Stimulated activated CD4-positive, alpha-beta T cell treated with anti-CD3 and anti-CD28 coated beads, Interleukin-2, amount 100 ng/mL, for 48 hours (primary cell): Measurements from ENCODE around the gene TTC38.

ENCODE experiments used
- DNase-seq, 2 donors: peaks; one replicate each; pipeline ENCODE4 v3.0.0-alpha.2; 2020

Gene TTC38

GRCh38 chr22:46267431-46268279, at the start of gene TTC38:
TSS of gene TTC38 (plus strand) at chr22:46268008. CDS start at chr22:46268040, 32 bp downstream.
- peak; percentile 29 to 34 for DNase-seq

GRCh38 chr22:46219636-46220035, 48.2 kb upstream of the TTC38 start:
- no peak for DNase-seq

GRCh38 chr22:46220921-46221320, 46.9 kb upstream of the TTC38 start:
- DNase-seq = peak in 1 of 2 donors; percentile 6

- no peak for DNase-seq
These were observed 43.5 kb upstream of the TTC38 start for GRCh38 chr22:46224044-46224897.

GRCh38 chr22:46224898-46225290, 42.9 kb upstream of the TTC38 start:
- no peak for DNase-seq

- DNase-seq = no peak
These were observed 42.2 kb upstream of the TTC38 start for GRCh38 chr22:46225631-46226030.

- DNase-seq = no peak
These were observed 41.2 kb upstream of the TTC38 start for GRCh38 chr22:46226577-46226976.

- DNase-seq = no peak
These were observed 38.1 kb upstream of the TTC38 start for GRCh38 chr22:46229701-46230100.

GRCh38 chr22:46230262-46230901, 37.4 kb upstream of the TTC38 start:
- DNase-seq = no peak

- no peak for DNase-seq
These were observed 34.6 kb upstream of the TTC38 start for GRCh38 chr22:46233231-46233630.

- DNase-seq = no peak
These were observed 32.8 kb upstream of the TTC38 start for GRCh38 chr22:46234969-46235368.

- DNase-seq = no peak
These were observed 30.2 kb upstream of the TTC38 start for GRCh38 chr22:46237453-46238124.

- DNase-seq = no peak
These were observed 29.3 kb upstream of the TTC38 start for GRCh38 chr22:46238541-46238940.

- DNase-seq = no peak
These were observed 28.4 kb upstream of the TTC38 start for GRCh38 chr22:46239261-46240048.

GRCh38 chr22:46240073-46240472, 27.7 kb upstream of the TTC38 start:
- no peak for DNase-seq

GRCh38 chr22:46240506-46240905, 27.3 kb upstream of the TTC38 start:
- no peak for DNase-seq

- DNase-seq = no peak
These were observed 26.9 kb upstream of the TTC38 start for GRCh38 chr22:46240907-46241306.

GRCh38 chr22:46241396-46242007, 26.3 kb upstream of the TTC38 start:
- DNase-seq = no peak

- DNase-seq = no peak
These were observed 25.7 kb upstream of the TTC38 start for GRCh38 chr22:46242076-46242475.

GRCh38 chr22:46244771-46245170, 23.0 kb upstream of the TTC38 start:
- no peak for DNase-seq

GRCh38 chr22:46245511-46245910, 22.3 kb upstream of the TTC38 start:
- no peak for DNase-seq

- no peak for DNase-seq
These were observed 21.6 kb upstream of the TTC38 start for GRCh38 chr22:46246178-46246577.
